ENCODE results near the gene CREB3. TPM values are rescaled to one million over a fixed set of nuclear protein-coding genes. Genes with fewer than 3 reads are reported as not detected.

Gene CREB3
- total and polyA plus RNA-seq, 9 donors: 31.2 to 41.5 (median 36.6) TPM

- Histone ChIP-seq H3K27me3 (no peaks in the 10 kb centered on the region), H3K9me3 (no peaks in the 10 kb centered on the region), H3K4me3 (peak overlapping the region; percentile 80), H3K4me1 (ENCODE audit: insufficient read depth) (peaks cover 22% of the 10 kb centered on the region), H3K27ac (no peak overlapping the region), H3K36me3 (no peaks in the 10 kb centered on the region)
- WGBS, 3 donors: 49 to 62% (median 59%) methylated on average over 3 of the region's 3 CpGs
- no peak for DNase-seq
- TF ChIP-seq POLR2A (IDR thresholded peaks at IDR 0.05) (no peak), CTCF (IDR thresholded peaks at IDR 0.05) (no peak), EP300 (IDR thresholded peaks at IDR 0.05) (no peak)
- intact Hi-C loops (cut with DNase I): no loop called here
Observed at GRCh38 chr9:35746583-35746982, 14.1 kb downstream of the CREB3 start.

GRCh38 chr9:35748242-35748857 lies 15.9 kb downstream of the CREB3 start:
- peak overlapping the region; percentile 80 for H3K4me3 ChIP-seq
- peak overlapping the region; percentile 69 to 88 for H3K27ac ChIP-seq
- intact Hi-C loops (cut with DNase I): no loop called here
- TF ChIP-seq CTCF (IDR thresholded peaks at IDR 0.05) (no peak), EP300 (IDR thresholded peaks at IDR 0.05) (no peak), POLR2A (IDR thresholded peaks at IDR 0.05) (no peak)
- H3K4me1 ChIP-seq (ENCODE audit: insufficient read depth): peaks cover 22% of the 10 kb centered on the region
- WGBS, 3 donors: 0 to 1% (median 1%) methylated on average over 23 to 24 of the region's 24 CpGs
- no peaks in the 10 kb centered on the region for H3K36me3 ChIP-seq
- DNase-seq: no peak
- no peaks in the 10 kb centered on the region for H3K9me3 ChIP-seq
- H3K27me3 ChIP-seq: no peaks in the 10 kb centered on the region

GRCh38 chr9:35748858-35749514 lies 16.5 kb downstream of the CREB3 start, which contains the start of the genes GBA2 and RGP1:
Gene GBA2 (minus strand): TSS chr9:35749228. CDS start chr9:35748704, 524 bp downstream.
Gene RGP1 (plus strand): TSS chr9:35749287. CDS start chr9:35749756, 469 bp downstream.
- Histone ChIP-seq H3K36me3 (no peaks in the 10 kb centered on the region), H3K4me1 (ENCODE audit: insufficient read depth) (peaks cover 22% of the 10 kb centered on the region), H3K27me3 (no peaks in the 10 kb centered on the region), H3K4me3 (peak within 1 kb of the TSS; percentile 80), H3K27ac (peak within 1 kb of the TSS; percentile 69 to 88), H3K9me3 (no peaks in the 10 kb centered on the region)
- TF ChIP-seq POLR2A (IDR thresholded peaks at IDR 0.05): peak; percentile 47
- no peak for TF ChIP-seq EP300 (IDR thresholded peaks at IDR 0.05)
- intact Hi-C loops (cut with DNase I): no loop called here
- WGBS, 3 donors: 0 to 1% (median 0%) methylated on average over 57 to 69 of the region's 69 CpGs
- peak; percentile 78 to 87 (median 80) for DNase-seq

- intact Hi-C loops (cut with DNase I): loop anchor here in 1 of 4 donors (10.0 kb wide), 1 partner anchor 1715 kb away; the partner anchor contains the start of gene ZBTB5
- TF ChIP-seq CTCF (IDR thresholded peaks at IDR 0.05): no peak
- TF ChIP-seq EP300 (IDR thresholded peaks at IDR 0.05): no peak
- TF ChIP-seq POLR2A (IDR thresholded peaks at IDR 0.05): no peak
Observed at GRCh38 chr9:35749515-35750255, 17.2 kb downstream of the CREB3 start.

More at GRCh38 chr9:35749515-35750255, 17.2 kb downstream of the CREB3 start:
- DNase-seq: peak in 1 of 5 donors; percentile 45
- 3 to 5% (median 4%) methylated on average over 19 of the region's 19 CpGs for WGBS, 3 donors
- Histone ChIP-seq H3K27me3 (no peaks in the 10 kb centered on the region), H3K9me3 (no peaks in the 10 kb centered on the region), H3K36me3 (no peaks in the 10 kb centered on the region), H3K4me3 (peak overlapping the region; percentile 80), H3K27ac (peak overlapping the region; percentile 69 to 88), H3K4me1 (ENCODE audit: insufficient read depth) (peaks cover 22% of the 10 kb centered on the region)
